Upper lobe of left lung (tissue), 6 donors: ENCODE data around the gene PTPRR. TPM values are rescaled to one million over a fixed set of nuclear protein-coding genes. Genes with fewer than 3 reads are reported as not detected.

Experiments
- ATAC-seq, 2 donors: fragments of 200-7000 bp; cut with Tn5 transposase; one replicate each; pipeline ENCODE4 v1.9.1; 2022; ENCODE audit warnings: mild to moderate bottlenecking in 2 of 2, moderate library complexity in 2 of 2; ENCODE audit not compliant: low FRiP score in 2 of 2
- DNase-seq, 2 donors: peaks; one replicate each; pipeline ENCODE4 v3.0.0-alpha.2; 2019 to 2020
- H3K27ac ChIP-seq, 4 donors: fragments of 200-600 bp; sonication (generic); one replicate each; pipeline ENCODE4 v1.5.1; 2016 to 2019
- H3K27me3 ChIP-seq, 4 donors: fragments of 200-600 bp; sonication (generic); one replicate each; pipeline ENCODE4 v1.5.1; 2017 to 2019
- H3K36me3 ChIP-seq, 4 donors: fragments of 200-600 bp; sonication (generic); one replicate each; pipeline ENCODE4 v1.5.1; 2016 to 2019
- H3K4me1 ChIP-seq, 4 donors: fragments of 200-600 bp; sonication (generic); one replicate each; pipeline ENCODE4 v1.5.1; 2018 to 2019
- H3K4me3 ChIP-seq, 4 donors: fragments of 200-600 bp; sonication (generic); one replicate each; pipeline ENCODE4 v1.5.1; 2017 to 2019; ENCODE audit warnings: mild to moderate bottlenecking in 2 of 4, moderate library complexity in 1 of 4
- H3K9me3 ChIP-seq, 4 donors: fragments of 200-600 bp; sonication (generic); one replicate each; pipeline ENCODE4 v1.5.1; 2018 to 2019
- CTCF ChIP-seq, 6 experiments: fragments of 450-650 bp in 4 of 6; fragments of 200-600 bp in 2 of 6; sonication (generic) in 2 of 6; IDR thresholded peaks; one replicate each; pipeline ENCODE4 v1.5.1; 2016 to 2019; ENCODE audit warnings: antibody characterized with exemption in 6 of 6
- EP300 ChIP-seq, 4 donors: sonication (generic); formaldehyde crosslinking; IDR thresholded peaks; one replicate each; pipeline ENCODE4 v1.5.1; 2017; ENCODE audit warnings: antibody characterized with exemption in 4 of 4, control low read depth in 2 of 4
- POLR2A ChIP-seq, 4 donors: fragments of 450-650 bp; IDR thresholded peaks; one replicate each; pipeline ENCODE4 v1.5.1; 2016 to 2017; ENCODE audit warnings: antibody characterized with exemption in 4 of 4, mild to moderate bottlenecking in 2 of 4
- POLR2AphosphoS5 ChIP-seq, 2 donors: sonication (generic); formaldehyde crosslinking; IDR thresholded peaks; one replicate each; pipeline ENCODE4 v1.5.1; 2017; ENCODE audit warnings: antibody characterized with exemption in 2 of 2
- WGBS, 2 donors: methylation state at CpG; one replicate each; pipeline ENCODE4 v1.1.5; 2017 to 2018; 5-methylcytosine and 5-hydroxymethylcytosine counted together
- total RNA-seq, 6 donors: library from RNA; depleted of rRNA in 4 of 6; stranded (reverse); fragments of >200 nt in 4 of 6; gene quantifications; one replicate each; pipeline versions ENCODE4 v1.1.0 to v1.2.1, GENCODE V29; 2016 to 2021
- donor health status: DM: no; HTN: no; CAD: no; lungs with moderate emphysema.
- donor health status: DM: no; HTN: yes; CAD: no; lungs with severe emphysema.

Gene PTPRR
- total RNA-seq, 6 donors from 2014 or later = 0.30 to 2.7 (median 0.79) TPM; not detected in 1

- Histone ChIP-seq H3K9me3 (no peaks in the 10 kb centered on the region), H3K27ac (no peak overlapping the region), H3K27me3 (no peaks in the 10 kb centered on the region), H3K4me1 (no peaks in the 10 kb centered on the region), H3K4me3 (no peak overlapping the region), H3K36me3 (peaks cover 0 to 6% (median 0%) of the 10 kb centered on the region in 4 donors)
- WGBS, 2 donors = 91 to 95% methylated on average over 3 of the region's 3 CpGs
- DNase-seq (no peak), ATAC-seq (no peak)
- TF ChIP-seq POLR2AphosphoS5 (IDR thresholded peaks at IDR 0.05) (no peak), CTCF (IDR thresholded peaks at IDR 0.05) (no peak), EP300 (IDR thresholded peaks at IDR 0.05) (no peak), POLR2A (IDR thresholded peaks at IDR 0.05) (no peak)
Observed at GRCh38 chr12:70626180-70626579, 294.4 kb downstream of the PTPRR start.

DNA sequence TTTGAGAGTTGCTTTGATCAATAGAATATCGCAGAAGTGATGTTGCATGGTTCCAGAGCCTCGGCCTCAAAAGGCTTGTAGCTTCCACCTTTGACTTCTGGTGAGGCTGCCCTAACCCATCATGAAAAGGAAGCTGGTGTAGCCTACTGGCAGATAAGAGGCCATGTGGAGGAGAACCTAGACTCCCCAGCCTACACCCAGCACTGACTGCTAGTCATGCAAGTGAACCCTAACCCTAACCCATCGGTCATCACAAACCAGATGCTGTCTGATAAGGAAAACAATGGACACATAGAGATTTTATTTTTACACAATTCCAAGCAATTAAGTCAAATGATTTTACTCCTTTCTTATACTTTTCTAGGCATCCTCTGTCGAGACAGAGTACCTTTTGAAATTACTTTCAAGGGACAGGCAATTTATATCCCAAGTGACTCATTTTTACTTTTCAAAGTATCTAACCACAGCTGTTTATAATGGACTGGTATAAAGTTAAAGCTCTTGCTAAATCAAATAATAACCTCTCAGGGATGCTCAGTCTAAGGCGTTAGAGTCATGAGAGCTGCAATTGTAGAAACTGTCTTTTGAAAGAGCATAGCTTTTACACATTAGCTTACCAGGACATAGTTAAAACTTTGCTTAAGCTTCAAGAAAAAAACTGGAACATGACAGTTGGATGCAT is 300.9 kb downstream of the PTPRR start:
- TF ChIP-seq EP300 (IDR thresholded peaks at IDR 0.05) = no peak
- no peak for TF ChIP-seq POLR2AphosphoS5 (IDR thresholded peaks at IDR 0.05)
- TF ChIP-seq CTCF (IDR thresholded peaks at IDR 0.05) = no peak
- no peak for TF ChIP-seq POLR2A (IDR thresholded peaks at IDR 0.05)
- Histone ChIP-seq H3K9me3 (no peaks in the 10 kb centered on the region), H3K27ac (no peak overlapping the region), H3K36me3 (peaks cover 0 to 6% (median 0%) of the 10 kb centered on the region in 4 donors), H3K4me1 (peaks cover 0 to 6% (median 0%) of the 10 kb centered on the region in 4 donors), H3K4me3 (no peak overlapping the region), H3K27me3 (no peaks in the 10 kb centered on the region)
- ATAC-seq = no peak
- DNase-seq = no peak
- WGBS, 2 donors = 78 to 84% methylated on average over 5 of the region's 5 CpGs

GRCh38 chr12:70618371-70618770 is 302.2 kb downstream of the PTPRR start:
- H3K27ac ChIP-seq = peak overlapping the region in 1 of 4 donors; percentile 13
- peaks cover 0 to 6% (median 0%) of the 10 kb centered on the region in 4 donors for H3K36me3 ChIP-seq
- ATAC-seq (no peak), DNase-seq (no peak)
- H3K4me3 ChIP-seq = no peak overlapping the region
- 78 to 85% methylated on average over 4 of the region's 4 CpGs for WGBS, 2 donors
- H3K27me3 ChIP-seq = no peaks in the 10 kb centered on the region
- H3K9me3 ChIP-seq = no peaks in the 10 kb centered on the region
- peaks cover 0 to 6% (median 0%) of the 10 kb centered on the region in 4 donors for H3K4me1 ChIP-seq
- no peak for TF ChIP-seq CTCF (IDR thresholded peaks at IDR 0.05)
- TF ChIP-seq POLR2A (IDR thresholded peaks at IDR 0.05) = no peak
- TF ChIP-seq POLR2AphosphoS5 (IDR thresholded peaks at IDR 0.05) = no peak
- no peak for TF ChIP-seq EP300 (IDR thresholded peaks at IDR 0.05)

GRCh38 chr12:70617450-70617849 is 303.1 kb downstream of the PTPRR start:
- 66 to 72% methylated on average over 4 of the region's 4 CpGs for WGBS, 2 donors
- TF ChIP-seq POLR2A (IDR thresholded peaks at IDR 0.05) (no peak), EP300 (IDR thresholded peaks at IDR 0.05) (no peak), POLR2AphosphoS5 (IDR thresholded peaks at IDR 0.05) (no peak)

DNA sequence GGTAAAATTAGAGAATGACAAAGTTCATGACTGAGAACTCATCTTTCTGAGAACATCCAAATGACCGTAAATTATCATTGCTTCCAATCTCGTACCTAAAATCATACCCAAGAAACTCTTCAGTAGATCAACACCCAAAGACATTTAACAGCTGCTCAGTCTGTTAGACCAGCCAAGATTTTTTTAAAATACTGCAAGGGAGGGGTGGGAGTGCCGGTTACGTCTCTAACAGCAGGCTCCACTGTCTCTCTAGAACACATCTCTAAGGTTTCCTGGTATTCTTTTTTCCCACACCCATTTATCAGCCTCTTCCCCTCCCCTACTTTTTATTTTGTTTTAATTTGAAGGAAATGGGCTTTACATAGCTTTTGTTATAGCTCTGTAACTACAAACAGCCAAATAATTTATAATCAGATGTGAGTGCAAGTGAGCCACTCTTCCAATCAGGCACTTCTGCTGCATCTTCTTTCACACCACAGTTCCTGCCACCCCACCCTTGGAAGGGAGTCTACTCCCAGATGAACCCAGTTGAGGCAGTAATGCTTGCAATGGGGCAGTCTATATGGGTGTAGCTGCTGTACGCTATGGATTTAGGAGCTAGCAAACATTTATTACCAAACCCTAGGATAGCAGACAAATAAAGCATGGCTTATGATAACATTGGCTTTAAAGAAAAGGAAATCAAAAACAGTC is 305.2 kb downstream of the PTPRR start:
- ATAC-seq (no peak), DNase-seq (no peak)
- WGBS, 2 donors = 56 to 58% methylated on average over 5 of the region's 5 CpGs

More at GRCh38 chr12:70617450-70617849, 303.1 kb downstream of the PTPRR start:
- DNase-seq = no peak
- no peak for ATAC-seq
- Histone ChIP-seq H3K36me3 (peaks cover 0 to 6% (median 0%) of the 10 kb centered on the region in 4 donors), H3K9me3 (no peaks in the 10 kb centered on the region), H3K27ac (no peak overlapping the region), H3K4me3 (no peak overlapping the region), H3K4me1 (peaks cover 0 to 8% (median 0%) of the 10 kb centered on the region in 4 donors), H3K27me3 (no peaks in the 10 kb centered on the region)

More for the DNA sequence above, 305.2 kb downstream of the PTPRR start:
- H3K27ac ChIP-seq = peak overlapping the region in 1 of 4 donors; percentile 36
- TF ChIP-seq POLR2A (IDR thresholded peaks at IDR 0.05) = no peak
- no peaks in the 10 kb centered on the region for H3K9me3 ChIP-seq
- no peaks in the 10 kb centered on the region for H3K36me3 ChIP-seq
- no peak overlapping the region for H3K4me3 ChIP-seq
- peaks cover 0 to 10% (median 4%) of the 10 kb centered on the region in 4 donors for H3K4me1 ChIP-seq
- peaks cover 0 to under 1% (median 0%) of the 10 kb centered on the region in 4 donors for H3K27me3 ChIP-seq
